PC-3 (cell line): ENCODE results near the gene MOB4.

Source experiments
- EZH2phosphoT487 ChIP-seq: fragments of 300-600 bp; sonication (generic); IDR thresholded peaks from 2 replicates; pipeline ENCODE4 v1.6.1; 2018; ENCODE audit warnings: mild to moderate bottlenecking, antibody characterized with exemption, low read length, borderline replicate concordance
- TF ChIP-seq, protein P1 (sequence below): fragments of 300-600 bp; sonication (generic); conservative IDR thresholded peaks from 2 replicates; pipeline ENCODE4 v1.5.1; 2017; ENCODE audit warnings: antibody characterized with exemption, low read depth, mild to moderate bottlenecking, low read length

GRCh38 chr2:197500503-197501131, 15.2 kb upstream of the MOB4 start:
- TF ChIP-seq, protein P1, sequence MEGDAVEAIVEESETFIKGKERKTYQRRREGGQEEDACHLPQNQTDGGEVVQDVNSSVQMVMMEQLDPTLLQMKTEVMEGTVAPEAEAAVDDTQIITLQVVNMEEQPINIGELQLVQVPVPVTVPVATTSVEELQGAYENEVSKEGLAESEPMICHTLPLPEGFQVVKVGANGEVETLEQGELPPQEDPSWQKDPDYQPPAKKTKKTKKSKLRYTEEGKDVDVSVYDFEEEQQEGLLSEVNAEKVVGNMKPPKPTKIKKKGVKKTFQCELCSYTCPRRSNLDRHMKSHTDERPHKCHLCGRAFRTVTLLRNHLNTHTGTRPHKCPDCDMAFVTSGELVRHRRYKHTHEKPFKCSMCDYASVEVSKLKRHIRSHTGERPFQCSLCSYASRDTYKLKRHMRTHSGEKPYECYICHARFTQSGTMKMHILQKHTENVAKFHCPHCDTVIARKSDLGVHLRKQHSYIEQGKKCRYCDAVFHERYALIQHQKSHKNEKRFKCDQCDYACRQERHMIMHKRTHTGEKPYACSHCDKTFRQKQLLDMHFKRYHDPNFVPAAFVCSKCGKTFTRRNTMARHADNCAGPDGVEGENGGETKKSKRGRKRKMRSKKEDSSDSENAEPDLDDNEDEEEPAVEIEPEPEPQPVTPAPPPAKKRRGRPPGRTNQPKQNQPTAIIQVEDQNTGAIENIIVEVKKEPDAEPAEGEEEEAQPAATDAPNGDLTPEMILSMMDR = no peak
- no peak for TF ChIP-seq EZH2phosphoT487
